ENCODE data around the gene RNF144B.
"Not testable (repeated sequence)": the region's sequence is repeated elsewhere in the genome, so short reads cannot be mapped to it uniquely, and the experiment has no call there.

RNF144B gene

GRCh38 chr6:18445228-18445627 lies 58.1 kb downstream of the RNF144B start:
- H3K4me3 ChIP-seq (ENCODE audit: control insufficient read depth, low read depth, low read length), result no peak overlapping the region
- DNase-seq (ENCODE audit: low read depth), result no peak
- TF ChIP-seq CTCF (IDR thresholded peaks at IDR 0.05; ENCODE audit: control insufficient read depth, insufficient read depth, low read depth, low read length, missing control alignments), result no peak

- no peak overlapping the region for H3K4me3 ChIP-seq (ENCODE audit: control insufficient read depth, low read depth, low read length)
- no peak for DNase-seq (ENCODE audit: low read depth)
- TF ChIP-seq CTCF (IDR thresholded peaks at IDR 0.05; ENCODE audit: control insufficient read depth, insufficient read depth, low read depth, low read length, missing control alignments), result no peak
Observed at GRCh38 chr6:18446771-18447170, 59.6 kb downstream of the RNF144B start.

- no peak for DNase-seq (ENCODE audit: low read depth)
- TF ChIP-seq CTCF (IDR thresholded peaks at IDR 0.05; ENCODE audit: control insufficient read depth, insufficient read depth, low read depth, low read length, missing control alignments), result no peak
- no peak overlapping the region for H3K4me3 ChIP-seq (ENCODE audit: control insufficient read depth, low read depth, low read length)
Observed at GRCh38 chr6:18447552-18447951, 60.4 kb downstream of the RNF144B start.

GRCh38 chr6:18451756-18452155 lies 64.6 kb downstream of the RNF144B start:
- DNase-seq (ENCODE audit: low read depth), result no peak
- TF ChIP-seq CTCF (IDR thresholded peaks at IDR 0.05; ENCODE audit: control insufficient read depth, insufficient read depth, low read depth, low read length, missing control alignments), result no peak
- no peak overlapping the region for H3K4me3 ChIP-seq (ENCODE audit: control insufficient read depth, low read depth, low read length)

- H3K4me3 ChIP-seq (ENCODE audit: control insufficient read depth, low read depth, low read length), result no peak overlapping the region
- DNase-seq (ENCODE audit: low read depth), result no peak
- TF ChIP-seq CTCF (IDR thresholded peaks at IDR 0.05; ENCODE audit: control insufficient read depth, insufficient read depth, low read depth, low read length, missing control alignments), result no peak
Observed at GRCh38 chr6:18454446-18454845, 67.3 kb downstream of the RNF144B start.

- H3K4me3 ChIP-seq (ENCODE audit: control insufficient read depth, low read depth, low read length), result no peak overlapping the region
- no peak for DNase-seq (ENCODE audit: low read depth)
- TF ChIP-seq CTCF (IDR thresholded peaks at IDR 0.05; ENCODE audit: control insufficient read depth, insufficient read depth, low read depth, low read length, missing control alignments), result no peak
Observed at GRCh38 chr6:18457065-18457737, 70.1 kb downstream of the RNF144B start.

GRCh38 chr6:18458086-18458485 lies 70.9 kb downstream of the RNF144B start:
- not testable (repeated sequence) for H3K4me3 ChIP-seq (ENCODE audit: control insufficient read depth, low read depth, low read length); DNase-seq (ENCODE audit: low read depth)

All from AG09309 (cell line).